Effector CD4-positive, alpha-beta T cell (primary cell): ENCODE measurements around the gene ASCL1.

Experiments used
- DNase-seq: peaks from one replicate; pipeline ENCODE4 v3.0.0-alpha.2; 2020

The ASCL1 gene

DNA sequence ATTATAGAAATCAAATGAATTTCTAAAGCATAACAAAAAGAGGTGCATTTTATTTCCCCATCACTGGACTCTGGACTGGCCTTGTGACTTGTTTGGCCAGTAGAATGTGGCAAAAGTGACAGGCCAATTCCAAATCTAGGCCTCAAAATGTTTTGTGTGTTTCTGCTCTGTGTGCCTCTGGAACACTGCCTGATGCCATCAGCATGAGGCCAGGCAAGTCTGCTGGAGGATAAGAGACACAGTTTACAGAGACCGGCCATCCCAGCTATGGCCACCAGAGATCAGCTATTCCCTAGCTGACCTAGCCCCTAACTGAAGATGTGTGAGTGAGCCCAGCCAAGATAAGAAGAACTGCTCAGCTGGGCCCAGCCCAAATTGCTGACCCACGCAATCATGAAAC is 32.9 kb downstream of the ASCL1 start:
- DNase-seq = no peak

DNA sequence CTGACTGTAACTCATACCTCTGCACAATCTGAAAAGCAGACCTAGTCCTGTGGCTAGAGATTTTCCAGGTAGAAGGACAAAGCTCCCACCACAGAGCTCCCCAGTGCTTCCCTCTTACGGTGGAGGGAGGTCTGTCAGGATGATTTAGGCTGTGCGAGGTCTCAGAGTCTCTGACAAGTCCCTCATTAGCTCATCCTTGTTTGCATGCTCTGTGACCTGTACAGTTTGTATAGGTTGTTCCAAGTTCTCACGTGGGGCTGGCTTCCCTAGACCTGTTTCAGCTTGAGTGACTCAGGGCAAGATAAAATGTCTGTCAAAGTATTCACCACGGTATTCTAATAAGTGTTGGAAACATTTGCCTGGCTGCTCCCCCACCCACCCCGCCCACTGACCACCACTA is 34.8 kb downstream of the ASCL1 start:
- no peak for DNase-seq

DNA sequence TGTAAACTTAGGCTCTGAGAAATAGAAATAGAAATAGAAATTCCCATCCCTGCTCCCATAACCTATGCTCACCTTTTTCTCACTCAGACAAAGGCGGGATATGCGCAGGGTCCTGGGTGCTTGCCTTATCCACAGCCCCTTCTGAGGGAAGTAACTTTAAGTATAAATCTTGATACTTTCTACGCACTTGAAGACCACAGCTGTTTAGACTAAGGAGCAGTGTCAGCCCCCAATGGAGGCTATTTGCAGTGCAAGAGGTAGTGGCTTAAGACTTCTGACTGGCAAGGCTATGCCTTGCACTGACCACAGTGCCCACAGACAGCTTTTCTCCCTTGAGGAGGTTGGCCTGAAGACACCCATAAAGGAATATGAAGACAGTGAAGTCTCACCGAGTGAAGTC is 35.2 kb downstream of the ASCL1 start:
- no peak for DNase-seq

DNA sequence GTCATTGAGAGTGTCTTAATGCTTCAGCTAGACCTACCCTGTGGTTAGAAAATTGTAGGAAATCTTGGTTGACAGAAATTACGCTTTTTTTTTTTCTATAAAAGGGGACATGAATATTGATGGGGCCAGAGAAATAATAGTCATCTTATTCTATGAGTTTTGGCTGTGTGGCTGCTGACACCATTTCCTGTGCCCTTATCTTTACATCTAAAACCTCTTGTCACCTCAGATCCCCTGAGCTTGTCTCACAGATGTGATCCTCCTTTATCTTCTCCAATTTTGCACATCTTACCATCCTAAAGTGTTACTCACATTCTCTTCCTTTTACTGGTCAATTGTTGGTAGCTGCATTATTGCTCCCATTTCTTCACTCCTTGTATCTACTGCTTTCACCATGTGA is 36.1 kb downstream of the ASCL1 start:
- DNase-seq = no peak

DNA sequence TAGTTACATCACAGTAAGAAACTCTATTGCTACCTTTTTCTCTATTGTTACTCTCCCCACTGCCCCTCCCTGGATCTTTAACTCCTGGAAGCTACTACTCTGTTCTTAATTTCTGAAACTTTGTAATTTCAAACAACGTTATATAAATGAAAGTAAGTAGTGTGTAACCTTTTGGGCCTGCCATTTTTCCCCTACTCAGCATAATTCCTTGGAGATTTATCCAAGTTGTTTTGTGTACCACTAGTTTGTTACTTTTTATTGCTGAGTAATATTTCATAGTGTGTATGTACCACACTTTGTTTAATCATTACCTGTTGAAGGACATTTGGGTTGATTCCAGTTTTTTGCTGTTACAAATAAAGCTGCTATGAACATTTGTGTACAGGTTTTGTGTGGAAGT is 37.9 kb downstream of the ASCL1 start:
- no peak for DNase-seq
